ENCODE results near the gene DUOX1. TPM values are rescaled to one million over a fixed set of nuclear protein-coding genes. Genes with fewer than 3 reads are reported as not detected.

DUOX1 gene
- total and polyA plus RNA-seq, 9 of the 15 experiments (the other 6 are each of a cell fraction or from before 2014, with no cell fraction given) = 0.01 to 0.22 (median 0.01) TPM; not detected in 6

GRCh38 chr15:45166834-45167630 is 37.2 kb downstream of the DUOX1 start (continued):
- TF ChIP-seq ZBTB11 (CRISPR knock-in tag; IDR thresholded peaks at IDR 0.05) (peak in 1 of 3 experiments; percentile 67; a peak in 1 of 6 replicates), CREM (IDR thresholded peaks at IDR 0.05; ENCODE audit: low read depth) (peak; percentile 88), ZEB2 (IDR thresholded peaks at IDR 0.05) (no peak), TFAP4 (CRISPR knock-in tag; IDR thresholded peaks at IDR 0.05; ENCODE audit: borderline replicate concordance) (peak; percentile 59; the same call in 1 of the 2 replicates), KAT2B (IDR thresholded peaks at IDR 0.05; ENCODE audit: low read depth, low read length) (no peak), TCFL5 (CRISPR knock-in tag; conservative IDR thresholded peaks at IDR 0.05) (no peak), MEIS2 (IDR thresholded peaks at IDR 0.05; ENCODE audit: partially characterized antibody) (peak; percentile 62), UBTF (IDR thresholded peaks at IDR 0.05; ENCODE audit: borderline replicate concordance in 1 of 2, low read depth in 2 of 2, low read length in 2 of 2) (peak; percentile 7 to 91; a peak in 3 of 4 replicates), HMGN3 (IDR thresholded peaks at IDR 0.05; ENCODE audit: borderline replicate concordance, extremely low read depth, insufficient read length, low read depth, low read length) (peak; percentile 60), ZBTB33 (CRISPR knock-in tag; IDR thresholded peaks at IDR 0.05) (no peak), ETV1 (tag; conservative IDR thresholded peaks at IDR 0.05; ENCODE audit: low read depth) (0 out of 2 replicates have a peak, but pooled peaks have one; percentile 29), MITF (IDR thresholded peaks at IDR 0.05) (no peak), ZFPM2 (CRISPR knock-in tag; IDR thresholded peaks at IDR 0.05) (no peak), BMI1 (IDR thresholded peaks at IDR 0.05; ENCODE audit: low read length) (no peak), MBD2 (IDR thresholded peaks at IDR 0.05; ENCODE audit: borderline replicate concordance, low read depth) (peak; percentile 47; the same call in 1 of the 2 replicates), ZNF23 (CRISPR knock-in tag; IDR thresholded peaks at IDR 0.05) (no peak)
